ENCODE measurements around the gene ZNF532. TPM values are rescaled to one million over a fixed set of nuclear protein-coding genes. Genes with fewer than 3 reads are reported as not detected.

Gene ZNF532
- total and polyA plus RNA-seq, 2 donors = 11.6 to 11.9 TPM

- Histone ChIP-seq H3K9me3 (ENCODE audit: control insufficient read depth in 2 of 2, insufficient read depth in 1 of 2, low read length in 1 of 2) (no peaks in the 10 kb centered on the region), H3K36me3 (ENCODE audit: control insufficient read depth in 2 of 2, insufficient read depth in 2 of 2, low read length in 1 of 2) (no peaks in the 10 kb centered on the region), H3K4me3 (ENCODE audit: low read length in 2 of 2) (no peak overlapping the region), H3K4me1 (ENCODE audit: control insufficient read depth in 2 of 2, insufficient read depth in 2 of 2, low read length in 2 of 2) (peaks cover 0 to 8% of the 10 kb centered on the region in 2 donors), H3K27ac (ENCODE audit: low read depth in 1 of 2, low read length in 1 of 2) (peak overlapping the region; percentile 14 to 32), H3K27me3 (ENCODE audit: control insufficient read depth in 2 of 2, insufficient read depth in 1 of 2, low read length in 1 of 2) (peaks cover 3 to 7% of the 10 kb centered on the region in 2 donors)
- peak in 1 of 9 donors; percentile 27 for DNase-seq (ENCODE audit: low read depth in 6 of 9, low spot score in 9 of 9)
- 3% methylated on average over 10 of the region's 10 CpGs for WGBS
Measured at GRCh38 chr18:58887613-58887963, 22.9 kb downstream of the ZNF532 start.

- DNase-seq (ENCODE audit: low read depth in 6 of 9, low spot score in 9 of 9) = no peak
- Histone ChIP-seq H3K4me3 (ENCODE audit: low read length in 2 of 2) (no peak overlapping the region), H3K27ac (ENCODE audit: low read depth in 1 of 2, low read length in 1 of 2) (peak overlapping the region in 1 of 2 donors; percentile 56), H3K4me1 (ENCODE audit: control insufficient read depth in 2 of 2, insufficient read depth in 2 of 2, low read length in 2 of 2) (peaks cover 0 to 7% of the 10 kb centered on the region in 2 donors), H3K9me3 (ENCODE audit: control insufficient read depth in 2 of 2, insufficient read depth in 1 of 2, low read length in 1 of 2) (no peaks in the 10 kb centered on the region), H3K27me3 (ENCODE audit: control insufficient read depth in 2 of 2, insufficient read depth in 1 of 2, low read length in 1 of 2) (peaks cover 0 to 7% of the 10 kb centered on the region in 2 donors), H3K36me3 (ENCODE audit: control insufficient read depth in 2 of 2, insufficient read depth in 2 of 2, low read length in 1 of 2) (no peaks in the 10 kb centered on the region)
- 71% methylated on average over 2 of the region's 2 CpGs for WGBS
Measured at GRCh38 chr18:58891776-58892175, 27.1 kb downstream of the ZNF532 start.

GRCh38 chr18:58892488-58892887, 27.8 kb downstream of the ZNF532 start:
- Histone ChIP-seq H3K27ac (ENCODE audit: low read depth in 1 of 2, low read length in 1 of 2) (no peak overlapping the region), H3K4me3 (ENCODE audit: low read length in 2 of 2) (no peak overlapping the region), H3K9me3 (ENCODE audit: control insufficient read depth in 2 of 2, insufficient read depth in 1 of 2, low read length in 1 of 2) (no peaks in the 10 kb centered on the region), H3K4me1 (ENCODE audit: control insufficient read depth in 2 of 2, insufficient read depth in 2 of 2, low read length in 2 of 2) (peaks cover 0 to 3% of the 10 kb centered on the region in 2 donors), H3K27me3 (ENCODE audit: control insufficient read depth in 2 of 2, insufficient read depth in 1 of 2, low read length in 1 of 2) (peaks cover 0 to 3% of the 10 kb centered on the region in 2 donors), H3K36me3 (ENCODE audit: control insufficient read depth in 2 of 2, insufficient read depth in 2 of 2, low read length in 1 of 2) (no peaks in the 10 kb centered on the region)
- WGBS = 95% methylated on average over 6 of the region's 6 CpGs
- DNase-seq (ENCODE audit: low read depth in 6 of 9, low spot score in 9 of 9) = no peak

DNA sequence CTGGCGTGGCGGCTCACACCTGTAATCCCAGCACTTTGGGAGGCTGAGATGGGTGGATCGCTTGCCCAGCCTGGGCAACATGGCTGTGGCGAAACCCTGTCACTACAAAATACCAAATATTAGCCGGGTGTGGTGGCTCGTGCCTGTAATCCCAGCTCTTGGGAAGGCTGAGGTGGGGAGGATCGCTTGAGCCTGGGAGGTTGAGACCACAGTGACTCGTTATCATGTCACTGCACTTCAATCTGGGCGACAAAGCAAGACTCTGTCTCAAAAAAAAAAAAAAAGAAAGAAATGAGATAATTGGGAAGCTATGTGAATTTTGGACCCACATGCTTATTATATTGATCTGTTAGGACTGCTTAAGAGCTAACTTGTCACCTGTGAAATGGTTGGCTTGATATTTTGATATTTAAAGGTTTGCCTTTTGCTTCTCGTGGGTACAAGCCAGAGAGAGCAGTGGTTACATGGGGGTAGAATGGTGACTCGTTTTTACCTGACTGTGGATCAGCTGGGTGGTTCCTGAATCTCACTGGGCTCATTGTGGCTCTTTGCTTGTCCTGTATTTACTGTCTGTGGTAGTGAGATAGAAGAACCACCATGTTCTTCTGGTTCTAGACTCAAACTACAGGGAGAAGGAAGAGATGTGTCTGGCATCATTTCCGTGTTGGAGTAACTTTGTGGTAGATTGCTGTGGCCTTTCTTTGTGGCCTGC, 28.9 kb downstream of the ZNF532 start:
- no peak overlapping the region for H3K27ac ChIP-seq (ENCODE audit: low read depth in 1 of 2, low read length in 1 of 2)
- WGBS = 92% methylated on average over 12 of the region's 12 CpGs

GRCh38 chr18:58894930-58895329, 30.3 kb downstream of the ZNF532 start:
- Histone ChIP-seq H3K4me3 (ENCODE audit: low read length in 2 of 2) (no peak overlapping the region), H3K36me3 (ENCODE audit: control insufficient read depth in 2 of 2, insufficient read depth in 2 of 2, low read length in 1 of 2) (no peaks in the 10 kb centered on the region), H3K27me3 (ENCODE audit: control insufficient read depth in 2 of 2, insufficient read depth in 1 of 2, low read length in 1 of 2) (no peaks in the 10 kb centered on the region), H3K9me3 (ENCODE audit: control insufficient read depth in 2 of 2, insufficient read depth in 1 of 2, low read length in 1 of 2) (no peaks in the 10 kb centered on the region), H3K4me1 (ENCODE audit: control insufficient read depth in 2 of 2, insufficient read depth in 2 of 2, low read length in 2 of 2) (peaks cover 0 to 4% of the 10 kb centered on the region in 2 donors), H3K27ac (ENCODE audit: low read depth in 1 of 2, low read length in 1 of 2) (no peak overlapping the region)
- no peak for DNase-seq (ENCODE audit: low read depth in 6 of 9, low spot score in 9 of 9)
- 93% methylated on average over 6 of the region's 6 CpGs for WGBS

More for the DNA sequence above, 28.9 kb downstream of the ZNF532 start:
- H3K27me3 ChIP-seq (ENCODE audit: control insufficient read depth in 2 of 2, insufficient read depth in 1 of 2, low read length in 1 of 2) = no peaks in the 10 kb centered on the region
- no peak overlapping the region for H3K4me3 ChIP-seq (ENCODE audit: low read length in 2 of 2)
- H3K4me1 ChIP-seq (ENCODE audit: control insufficient read depth in 2 of 2, insufficient read depth in 2 of 2, low read length in 2 of 2) = peaks cover 0 to under 1% of the 10 kb centered on the region in 2 donors
- H3K36me3 ChIP-seq (ENCODE audit: control insufficient read depth in 2 of 2, insufficient read depth in 2 of 2, low read length in 1 of 2) = no peaks in the 10 kb centered on the region
- no peaks in the 10 kb centered on the region for H3K9me3 ChIP-seq (ENCODE audit: control insufficient read depth in 2 of 2, insufficient read depth in 1 of 2, low read length in 1 of 2)
- no peak for DNase-seq (ENCODE audit: low read depth in 6 of 9, low spot score in 9 of 9)

DNA sequence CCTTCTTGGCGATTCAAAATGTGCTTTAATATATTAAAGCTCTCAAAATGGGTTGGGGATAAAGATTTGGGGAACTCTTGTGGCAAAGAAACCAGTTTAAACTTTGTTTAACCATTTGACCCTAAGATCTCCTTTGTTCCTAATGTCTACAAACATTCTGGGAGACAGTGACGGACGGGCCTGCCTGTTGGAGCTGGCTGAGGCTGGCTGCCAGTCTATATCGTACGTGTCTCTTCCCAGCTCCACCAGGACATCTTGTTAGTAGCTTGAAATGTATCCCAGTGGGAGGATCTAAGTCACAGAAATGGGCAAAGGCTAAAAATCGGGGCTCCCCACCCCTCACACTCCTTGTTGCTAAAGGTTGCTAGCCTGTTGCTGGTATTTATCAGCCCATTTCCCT, 30.7 kb downstream of the ZNF532 start:
- H3K4me3 ChIP-seq (ENCODE audit: low read length in 2 of 2) = no peak overlapping the region
- H3K27me3 ChIP-seq (ENCODE audit: control insufficient read depth in 2 of 2, insufficient read depth in 1 of 2, low read length in 1 of 2) = no peaks in the 10 kb centered on the region
- no peak for DNase-seq (ENCODE audit: low read depth in 6 of 9, low spot score in 9 of 9)
- peaks cover 0 to 4% of the 10 kb centered on the region in 2 donors for H3K4me1 ChIP-seq (ENCODE audit: control insufficient read depth in 2 of 2, insufficient read depth in 2 of 2, low read length in 2 of 2)
- no peaks in the 10 kb centered on the region for H3K36me3 ChIP-seq (ENCODE audit: control insufficient read depth in 2 of 2, insufficient read depth in 2 of 2, low read length in 1 of 2)
- 92% methylated on average over 6 of the region's 6 CpGs for WGBS
- H3K27ac ChIP-seq (ENCODE audit: low read depth in 1 of 2, low read length in 1 of 2) = no peak overlapping the region
- H3K9me3 ChIP-seq (ENCODE audit: control insufficient read depth in 2 of 2, insufficient read depth in 1 of 2, low read length in 1 of 2) = no peaks in the 10 kb centered on the region

- 92% methylated on average over 2 of the region's 2 CpGs for WGBS
- Histone ChIP-seq H3K27me3 (ENCODE audit: control insufficient read depth in 2 of 2, insufficient read depth in 1 of 2, low read length in 1 of 2) (no peaks in the 10 kb centered on the region), H3K4me3 (ENCODE audit: low read length in 2 of 2) (no peak overlapping the region), H3K27ac (ENCODE audit: low read depth in 1 of 2, low read length in 1 of 2) (no peak overlapping the region), H3K36me3 (ENCODE audit: control insufficient read depth in 2 of 2, insufficient read depth in 2 of 2, low read length in 1 of 2) (no peaks in the 10 kb centered on the region), H3K4me1 (ENCODE audit: control insufficient read depth in 2 of 2, insufficient read depth in 2 of 2, low read length in 2 of 2) (peaks cover 0 to 4% of the 10 kb centered on the region in 2 donors), H3K9me3 (ENCODE audit: control insufficient read depth in 2 of 2, insufficient read depth in 1 of 2, low read length in 1 of 2) (no peaks in the 10 kb centered on the region)
- no peak for DNase-seq (ENCODE audit: low read depth in 6 of 9, low spot score in 9 of 9)
Measured at GRCh38 chr18:58896268-58896667, 31.6 kb downstream of the ZNF532 start.

- Histone ChIP-seq H3K9me3 (ENCODE audit: control insufficient read depth in 2 of 2, insufficient read depth in 1 of 2, low read length in 1 of 2) (no peaks in the 10 kb centered on the region), H3K36me3 (ENCODE audit: control insufficient read depth in 2 of 2, insufficient read depth in 2 of 2, low read length in 1 of 2) (no peaks in the 10 kb centered on the region), H3K27me3 (ENCODE audit: control insufficient read depth in 2 of 2, insufficient read depth in 1 of 2, low read length in 1 of 2) (no peaks in the 10 kb centered on the region), H3K4me3 (ENCODE audit: low read length in 2 of 2) (no peak overlapping the region), H3K27ac (ENCODE audit: low read depth in 1 of 2, low read length in 1 of 2) (no peak overlapping the region), H3K4me1 (ENCODE audit: control insufficient read depth in 2 of 2, insufficient read depth in 2 of 2, low read length in 2 of 2) (peaks cover 0 to 4% of the 10 kb centered on the region in 2 donors)
- no peak for DNase-seq (ENCODE audit: low read depth in 6 of 9, low spot score in 9 of 9)
- WGBS = 57% methylated on average over 8 of the region's 8 CpGs
Measured at GRCh38 chr18:58896734-58897508, 32.2 kb downstream of the ZNF532 start.
